ENCODE measurements around the gene TEX52.

GRCh38 chr12:2904260-2904659 lies 47.4 kb upstream of the TEX52 start:
- TF ChIP-seq CTCF (IDR thresholded peaks at IDR 0.05), result no peak
- TF ChIP-seq POLR2A (IDR thresholded peaks at IDR 0.05), result no peak

Data from gastroesophageal sphincter (tissue), 3 donors.